GDM1 (cell line): ENCODE results near the gene TAS2R16.
"Not testable (repeated sequence)": the region's sequence is repeated elsewhere in the genome, so short reads cannot be mapped to it uniquely, and the experiment has no call there.

Experiments
- DNase-seq: peaks from one replicate; lab custom pipeline; 2025; lab: John Stamatoyannopoulos, UW

The TAS2R16 gene

DNA sequence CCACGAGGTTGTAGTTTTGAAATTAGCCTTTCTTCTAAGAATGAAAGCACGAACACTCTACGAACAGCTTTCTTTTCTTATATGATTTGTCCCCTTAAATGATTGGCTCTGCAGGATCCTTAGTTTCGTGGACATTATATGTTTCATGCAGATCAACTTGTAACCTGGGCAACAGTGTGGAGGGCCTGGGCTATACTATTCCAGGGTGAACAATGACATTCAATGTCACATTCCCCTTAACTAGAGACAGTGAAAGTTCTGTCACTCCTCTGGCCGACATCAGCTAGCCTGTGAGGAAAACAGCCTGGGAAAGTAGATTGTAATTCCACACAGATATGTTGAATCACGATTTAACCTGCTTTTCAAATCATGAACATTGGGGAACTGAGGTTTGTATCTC, 23.4 kb downstream of the TAS2R16 start:
- DNase-seq, result no peak

DNA sequence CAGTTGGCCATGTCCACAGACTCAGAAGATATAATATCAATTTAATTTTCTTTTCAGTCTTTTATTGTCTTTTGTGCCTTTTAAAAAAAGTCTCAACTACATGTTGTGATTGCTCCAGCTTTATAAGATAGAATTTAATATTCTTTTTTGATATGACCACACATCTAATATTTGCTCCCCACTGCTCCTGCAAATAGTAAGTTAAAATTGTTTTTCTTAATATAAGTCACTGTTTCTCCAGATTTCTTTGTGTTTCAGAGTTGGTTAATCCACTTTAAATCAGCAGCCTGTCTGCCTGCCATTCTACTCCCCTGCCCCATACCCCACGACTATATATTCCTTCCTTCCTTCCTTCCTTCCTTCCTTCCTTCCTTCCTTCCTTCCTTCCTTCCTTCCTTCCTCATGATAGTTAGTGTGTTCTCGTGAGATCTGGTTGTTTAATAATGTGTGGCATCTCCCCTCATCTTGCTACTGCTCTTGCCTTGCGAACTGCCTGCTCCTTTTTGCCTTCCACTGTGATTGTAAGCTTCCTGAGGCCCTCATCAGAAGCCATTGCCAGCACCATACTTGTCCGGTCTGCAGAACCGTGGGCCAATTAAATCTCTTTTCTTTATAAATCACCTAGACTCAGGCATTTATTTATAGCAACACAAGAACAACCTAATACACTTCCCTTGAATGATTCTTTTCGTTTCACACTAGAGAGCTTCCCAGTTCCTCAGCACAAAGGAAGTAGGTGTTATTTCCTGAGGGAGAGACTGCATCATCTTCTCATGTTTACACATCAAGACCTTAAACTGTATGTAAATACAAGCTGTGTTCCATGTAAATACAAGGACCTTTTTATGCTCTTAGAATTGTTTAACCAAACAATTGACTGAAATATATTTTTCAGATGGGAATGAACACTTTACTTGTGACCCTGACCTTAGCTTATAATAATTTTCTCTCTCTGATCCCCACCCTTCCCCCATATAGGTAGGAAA, 24.5 kb downstream of the TAS2R16 start:
- no peak for DNase-seq

DNA sequence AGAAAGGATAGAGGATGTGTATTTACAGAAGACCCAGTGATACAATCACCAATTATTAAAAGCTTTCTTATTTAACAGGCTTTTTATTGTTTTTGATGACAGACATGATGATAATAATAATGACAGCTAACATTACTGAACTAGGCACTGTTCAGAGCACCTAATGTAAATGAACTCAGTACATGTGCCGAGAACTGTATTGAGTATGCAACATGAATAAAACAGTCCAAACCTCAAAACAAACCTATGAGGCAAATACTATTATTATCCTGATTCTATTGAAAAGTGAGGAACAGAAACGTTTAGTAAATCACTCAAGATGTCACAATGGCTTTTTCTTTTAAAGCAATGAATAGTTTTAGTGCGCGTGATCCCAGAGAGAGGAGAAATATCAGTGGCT, 27.1 kb downstream of the TAS2R16 start:
- no peak for DNase-seq

DNA sequence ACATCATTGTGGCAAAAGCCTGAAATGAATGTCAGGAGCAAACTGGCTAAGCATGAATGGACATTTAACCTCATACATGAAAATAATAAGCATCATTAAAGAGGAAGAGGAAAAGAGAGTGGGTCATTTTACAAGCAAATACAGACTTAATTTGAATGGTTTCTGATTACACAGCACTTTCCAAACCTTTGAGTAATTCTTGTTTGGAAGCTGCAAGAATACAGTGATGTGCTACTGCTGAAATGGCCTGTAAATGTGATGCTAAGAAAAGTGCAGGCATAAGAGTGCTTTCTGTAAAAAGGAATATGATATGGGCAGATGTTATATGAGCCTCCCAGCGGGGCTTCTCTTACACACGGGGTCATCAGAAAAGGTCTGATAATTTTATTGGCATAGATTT, 30.2 kb downstream of the TAS2R16 start:
- no peak for DNase-seq

DNA sequence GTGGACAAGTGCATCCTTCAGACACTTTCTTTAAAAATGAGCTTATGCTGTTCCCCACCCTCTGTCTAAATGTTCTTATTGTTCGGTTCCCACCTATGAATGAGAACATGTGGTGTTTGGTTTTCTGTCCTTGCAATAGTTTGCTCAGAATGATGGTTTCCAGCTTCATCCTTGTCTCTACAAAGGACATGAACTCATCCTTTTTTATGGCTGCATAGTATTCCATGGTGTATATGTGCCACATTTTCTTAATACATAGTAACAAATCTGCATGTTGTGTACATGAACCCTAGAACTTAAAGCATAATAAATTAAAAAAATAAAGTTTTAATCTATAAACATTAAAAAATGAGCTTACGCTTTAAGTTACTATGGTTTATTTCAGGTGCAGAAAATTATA, 41.8 kb downstream of the TAS2R16 start:
- not testable (repeated sequence) for DNase-seq

DNA sequence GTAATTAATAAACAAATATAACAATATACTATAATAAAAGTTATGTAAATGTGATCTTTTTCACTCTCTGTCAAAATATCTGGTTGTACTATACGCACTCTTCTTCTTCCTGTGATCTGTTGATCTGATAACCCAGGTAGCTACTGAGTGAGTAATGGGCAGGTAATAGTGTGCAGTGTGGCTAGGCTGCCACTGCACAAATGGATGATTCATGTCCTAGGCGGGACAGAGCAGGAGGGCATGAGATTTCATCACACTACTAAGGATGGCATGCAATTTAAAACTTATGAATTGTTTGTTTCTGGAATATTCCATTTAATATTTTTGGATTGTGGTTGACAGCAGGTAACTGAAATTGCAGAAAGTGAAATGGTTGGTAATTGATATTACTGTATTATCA, 44.5 kb downstream of the TAS2R16 start:
- DNase-seq, result no peak

DNA sequence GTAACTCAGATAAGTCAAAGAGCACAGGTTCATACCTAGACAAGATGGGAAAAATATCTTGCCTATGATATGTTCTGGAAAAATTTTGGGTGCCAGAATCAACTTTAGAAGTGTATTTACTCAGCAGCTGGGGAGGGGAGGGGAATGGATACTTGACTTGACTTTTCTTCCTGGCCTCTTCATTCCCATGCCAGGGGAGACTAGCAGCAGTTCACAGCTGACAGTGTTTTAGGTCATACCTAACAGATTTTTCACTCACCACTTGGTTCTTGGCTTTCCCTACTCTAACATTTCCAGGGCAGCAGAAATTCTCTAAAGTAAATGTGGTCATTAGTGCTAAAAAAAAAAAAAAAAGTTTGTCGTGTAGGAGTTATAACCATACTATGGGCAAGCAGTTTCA, 46.3 kb downstream of the TAS2R16 start:
- DNase-seq, result no peak
